Measurements from ENCODE around the gene TMEM98.
"Not testable (repeated sequence)": the region's sequence is repeated elsewhere in the genome, so short reads cannot be mapped to it uniquely, and the experiment has no call there.

The TMEM98 gene, protein sequence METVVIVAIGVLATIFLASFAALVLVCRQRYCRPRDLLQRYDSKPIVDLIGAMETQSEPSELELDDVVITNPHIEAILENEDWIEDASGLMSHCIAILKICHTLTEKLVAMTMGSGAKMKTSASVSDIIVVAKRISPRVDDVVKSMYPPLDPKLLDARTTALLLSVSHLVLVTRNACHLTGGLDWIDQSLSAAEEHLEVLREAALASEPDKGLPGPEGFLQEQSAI

DNA sequence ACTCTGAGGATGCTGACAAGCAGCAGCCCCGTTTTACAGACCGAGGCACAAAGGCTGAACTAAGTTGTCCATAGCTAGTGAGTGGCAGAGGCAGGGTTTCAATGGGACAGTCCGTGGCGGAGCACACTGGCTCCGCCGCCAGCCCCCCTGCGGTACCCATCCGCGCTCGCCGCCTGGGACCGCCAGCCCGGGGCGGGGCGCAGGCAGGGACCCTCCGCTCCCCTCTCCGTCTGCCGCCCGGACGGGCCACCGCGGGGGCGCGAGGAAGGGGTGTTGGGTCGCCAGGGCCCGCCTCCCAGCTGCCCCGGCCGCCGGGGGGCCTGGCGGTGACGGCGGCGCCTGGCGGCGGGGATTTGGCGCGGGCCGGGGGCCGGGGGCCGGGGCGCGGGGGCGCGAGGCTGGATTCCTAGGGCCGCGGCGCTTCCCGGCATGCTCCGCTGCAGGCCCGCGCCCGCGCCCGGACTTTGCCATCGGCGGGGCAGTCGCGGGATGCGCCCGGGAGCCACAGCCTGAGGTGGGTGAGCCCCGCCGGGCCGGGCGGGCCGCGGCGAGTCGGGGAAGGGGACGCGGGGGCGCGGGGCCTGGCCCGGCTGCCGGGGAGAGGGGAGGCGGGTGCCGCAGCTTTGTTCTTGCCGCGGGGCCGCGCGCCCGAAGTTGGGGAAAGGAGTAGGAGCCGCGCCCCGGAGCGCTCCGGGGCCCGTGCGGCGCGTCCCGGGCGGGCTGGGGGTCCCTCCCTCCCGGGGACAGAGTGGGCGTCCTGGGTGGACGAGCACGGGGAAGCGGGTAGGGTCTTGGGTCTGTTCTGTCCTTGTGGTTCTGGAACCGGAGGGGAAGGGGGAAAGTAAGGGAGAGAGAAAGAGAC, at the start of gene TMEM98:
TMEM98 (plus strand) TSS at position 430 of the 862 bp plus-strand sequence. CDS start 3,376 bp downstream, outside the sequence.
- TF ChIP-seq, protein P1, sequence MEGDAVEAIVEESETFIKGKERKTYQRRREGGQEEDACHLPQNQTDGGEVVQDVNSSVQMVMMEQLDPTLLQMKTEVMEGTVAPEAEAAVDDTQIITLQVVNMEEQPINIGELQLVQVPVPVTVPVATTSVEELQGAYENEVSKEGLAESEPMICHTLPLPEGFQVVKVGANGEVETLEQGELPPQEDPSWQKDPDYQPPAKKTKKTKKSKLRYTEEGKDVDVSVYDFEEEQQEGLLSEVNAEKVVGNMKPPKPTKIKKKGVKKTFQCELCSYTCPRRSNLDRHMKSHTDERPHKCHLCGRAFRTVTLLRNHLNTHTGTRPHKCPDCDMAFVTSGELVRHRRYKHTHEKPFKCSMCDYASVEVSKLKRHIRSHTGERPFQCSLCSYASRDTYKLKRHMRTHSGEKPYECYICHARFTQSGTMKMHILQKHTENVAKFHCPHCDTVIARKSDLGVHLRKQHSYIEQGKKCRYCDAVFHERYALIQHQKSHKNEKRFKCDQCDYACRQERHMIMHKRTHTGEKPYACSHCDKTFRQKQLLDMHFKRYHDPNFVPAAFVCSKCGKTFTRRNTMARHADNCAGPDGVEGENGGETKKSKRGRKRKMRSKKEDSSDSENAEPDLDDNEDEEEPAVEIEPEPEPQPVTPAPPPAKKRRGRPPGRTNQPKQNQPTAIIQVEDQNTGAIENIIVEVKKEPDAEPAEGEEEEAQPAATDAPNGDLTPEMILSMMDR (IDR thresholded peaks at IDR 0.05; ENCODE audit: low read depth, low read length) = no peak
- peak within 1 kb of the TSS; percentile 77 for H3K4me3 ChIP-seq (ENCODE audit: low read depth, low read length)

DNA sequence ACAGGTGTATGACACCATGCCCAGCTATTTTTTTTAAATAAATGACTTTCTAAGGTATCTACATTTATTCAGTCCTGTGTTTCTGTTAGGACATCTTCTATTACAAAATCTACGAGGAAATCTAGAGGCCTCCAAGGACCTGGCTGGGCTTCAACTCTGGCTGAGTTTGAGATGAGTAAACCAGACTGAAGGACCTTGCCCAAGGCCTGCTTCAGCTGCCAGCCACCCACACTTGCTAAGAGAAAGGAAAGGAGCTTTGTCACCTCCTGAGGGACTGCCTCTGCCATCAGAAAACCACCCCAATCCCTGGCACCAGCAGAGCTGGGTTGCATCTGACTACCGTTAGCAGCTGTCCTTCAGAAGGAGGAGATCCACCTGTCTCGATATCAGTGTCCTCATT, 49.7 kb upstream of the TMEM98 start:
- no peak overlapping the region for H3K4me3 ChIP-seq (ENCODE audit: low read depth, low read length)
- TF ChIP-seq, protein P1 (IDR thresholded peaks at IDR 0.05; ENCODE audit: low read depth, low read length) = no peak

DNA sequence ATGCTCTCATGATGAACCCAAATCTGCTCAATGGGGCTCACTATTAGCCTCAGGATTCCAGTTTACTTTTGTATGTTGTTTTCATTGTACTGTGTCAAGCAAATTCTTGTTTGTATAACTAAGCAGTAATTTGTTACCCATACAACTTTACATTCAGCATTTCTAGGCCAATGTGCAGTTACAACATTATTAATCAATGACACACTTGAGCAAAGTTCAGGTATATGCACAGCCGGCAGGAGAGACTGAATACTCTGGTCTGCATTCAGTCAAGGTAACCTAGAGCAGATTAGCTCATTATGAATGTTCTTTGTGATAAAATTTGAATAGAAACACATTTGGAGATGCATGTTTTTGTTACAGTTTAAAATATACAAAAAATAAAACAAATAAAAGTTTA, 48.8 kb upstream of the TMEM98 start:
- no peak overlapping the region for H3K4me3 ChIP-seq (ENCODE audit: low read depth, low read length)
- TF ChIP-seq, protein P1 (IDR thresholded peaks at IDR 0.05; ENCODE audit: low read depth, low read length) = no peak

DNA sequence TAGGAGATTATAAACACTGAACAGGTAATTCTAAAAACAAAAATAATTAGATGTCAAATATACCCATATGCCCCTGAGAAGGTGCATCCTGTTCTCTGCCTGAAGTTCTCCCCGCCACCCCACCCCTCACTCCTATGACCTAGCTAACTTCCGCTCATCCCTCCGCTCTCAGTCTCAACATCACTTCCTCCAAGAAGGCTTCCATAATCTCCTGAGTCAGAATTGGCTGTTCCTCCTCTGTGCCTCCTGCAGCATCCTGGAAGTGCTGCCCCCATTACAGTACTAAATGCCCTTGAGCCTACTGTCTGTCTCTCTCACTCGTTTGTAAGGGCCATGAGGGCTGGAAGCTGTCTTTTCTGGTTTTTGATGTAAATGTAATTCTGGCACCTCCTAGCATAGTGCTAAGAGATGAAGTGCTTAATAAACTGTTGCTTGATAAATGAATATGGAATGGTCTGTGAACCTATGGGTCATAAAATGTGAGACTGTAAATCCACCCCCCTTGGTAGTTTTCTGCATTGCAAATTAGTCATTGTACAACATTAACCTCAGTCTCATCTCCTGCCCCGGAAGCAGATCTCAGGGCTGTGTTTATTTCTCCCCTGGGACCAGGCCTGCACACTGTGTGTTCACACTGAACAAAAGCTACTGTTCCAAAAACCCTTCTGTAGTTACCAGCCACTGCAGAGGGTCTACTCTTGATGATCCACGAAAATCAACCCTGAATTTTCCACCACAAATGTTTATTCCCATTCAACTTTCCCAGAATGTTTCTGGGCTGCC, 47.1 kb upstream of the TMEM98 start:
- H3K4me3 ChIP-seq (ENCODE audit: low read depth, low read length) = no peak overlapping the region
- TF ChIP-seq, protein P1 (IDR thresholded peaks at IDR 0.05; ENCODE audit: low read depth, low read length) = no peak

DNA sequence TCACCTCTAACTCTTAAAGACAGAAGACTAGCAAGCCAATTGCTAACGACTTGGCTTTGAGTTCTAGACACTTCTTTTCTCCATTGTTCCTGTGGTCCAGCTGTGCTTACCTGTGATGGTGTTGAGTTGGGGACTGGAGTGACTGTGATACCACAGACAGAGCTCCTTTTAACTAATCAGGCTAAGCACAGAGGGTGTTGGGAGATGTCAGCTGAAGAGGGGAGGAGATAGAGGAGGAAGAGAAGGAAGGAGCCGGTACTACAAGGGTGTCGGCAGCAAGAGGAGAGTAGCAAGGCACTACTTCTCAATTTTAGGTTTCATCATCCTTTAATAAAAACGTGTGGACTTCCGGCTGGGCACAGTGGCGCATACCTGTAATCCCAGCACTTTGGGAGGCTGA, 45.9 kb upstream of the TMEM98 start:
- TF ChIP-seq, protein P1 (IDR thresholded peaks at IDR 0.05; ENCODE audit: low read depth, low read length) = no peak
- H3K4me3 ChIP-seq (ENCODE audit: low read depth, low read length) = no peak overlapping the region

DNA sequence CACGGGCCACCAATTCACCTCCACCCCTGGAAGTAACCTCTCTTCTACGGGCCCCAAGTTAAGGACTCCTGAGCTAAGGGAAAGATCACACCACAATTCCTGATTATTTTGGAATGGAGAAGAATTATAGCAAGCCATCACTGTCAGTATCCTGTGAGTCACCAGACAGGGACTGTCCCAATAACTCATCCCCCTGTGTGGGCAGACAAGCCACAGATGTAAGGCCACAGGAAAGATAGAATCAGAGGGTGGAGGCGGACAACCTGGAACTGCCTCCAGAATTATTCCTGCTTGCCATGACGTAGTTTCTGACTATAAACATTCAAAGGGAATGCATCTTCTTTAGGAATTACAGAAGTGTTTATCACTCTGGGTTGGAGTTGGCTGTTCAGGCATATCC, 45.2 kb upstream of the TMEM98 start:
- no peak overlapping the region for H3K4me3 ChIP-seq (ENCODE audit: low read depth, low read length)
- TF ChIP-seq, protein P1 (IDR thresholded peaks at IDR 0.05; ENCODE audit: low read depth, low read length) = no peak

DNA sequence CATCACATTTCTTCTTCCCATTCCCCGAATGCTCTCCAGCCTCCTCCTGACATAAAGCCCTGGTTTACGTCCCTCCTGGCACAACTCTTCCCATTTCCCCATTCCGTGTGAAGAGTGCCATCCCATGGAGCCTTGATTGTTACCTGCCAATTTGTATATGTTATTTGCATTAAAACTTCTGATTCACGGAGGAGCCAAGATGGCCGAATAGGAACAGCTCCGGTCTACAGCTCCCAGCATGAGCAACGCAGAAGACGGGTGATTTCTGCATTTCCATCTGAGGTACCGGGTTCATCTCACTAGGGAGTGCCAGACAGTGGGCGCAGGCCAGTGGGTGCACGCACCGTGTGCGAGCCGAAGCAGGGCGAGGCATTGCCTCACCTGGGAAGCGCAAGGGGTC, 41.0 kb upstream of the TMEM98 start:
- not testable (repeated sequence) for H3K4me3 ChIP-seq (ENCODE audit: low read depth, low read length)

DNA sequence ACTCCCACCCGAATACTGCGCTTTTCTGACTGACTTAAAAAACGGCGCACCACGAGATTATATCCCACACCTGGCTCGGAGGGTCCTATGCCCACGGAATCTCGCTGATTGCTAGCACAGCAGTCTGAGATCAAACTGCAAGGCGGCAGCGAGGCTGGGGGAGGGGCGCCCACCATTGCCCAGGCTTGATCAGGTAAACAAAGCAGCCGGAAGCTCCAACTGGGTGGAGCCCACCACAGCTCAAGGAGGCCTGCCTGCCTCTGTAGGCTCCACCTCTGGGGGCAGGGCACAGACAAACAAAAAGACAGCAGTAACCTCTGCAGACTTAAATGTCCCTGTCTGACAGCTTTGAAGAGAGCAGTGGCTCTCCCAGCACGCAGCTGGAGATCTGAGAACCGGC, 40.5 kb upstream of the TMEM98 start:
- not testable (repeated sequence) for H3K4me3 ChIP-seq (ENCODE audit: low read depth, low read length)

Data from WI38 (cell line).